HL-60 (cell line): ENCODE measurements around the gene SMARCB1.
A peak's percentile ranks its signal among the peaks of the same experiment; 100 is the strongest.

Experiments
- DNase-seq, 2 experiments: peaks; one replicate each; pipeline ENCODE4 v3.0.0-alpha.2; 2010 to 2020; ENCODE audit warnings: low read depth in 1 of 2, low spot score in 1 of 2
- H3K27ac ChIP-seq: fragments of 250-450 bp; sonication (Bioruptor Pico); replicated peaks from 2 replicates; pipeline ENCODE4 v1.5.1; 2020; ENCODE audit warnings: mild to moderate bottlenecking, moderate library complexity
- H3K27me3 ChIP-seq: fragments of 250-450 bp; sonication (Bioruptor Pico); 2 replicates; pipeline ENCODE4 v1.5.1; 2021; ENCODE audit warnings: mild to moderate bottlenecking, moderate library complexity; ENCODE audit not compliant: insufficient read depth, poor library complexity, severe bottlenecking
- H3K4me3 ChIP-seq: replicated peaks from 2 replicates; pipeline ENCODE4 v1.5.1; 2011; ENCODE audit warnings: mild to moderate bottlenecking, control low read depth, low read length; ENCODE audit not compliant: insufficient read depth
- GABPA ChIP-seq: IDR thresholded peaks from 2 replicates; pipeline ENCODE4 v1.6.1; 2012; ENCODE audit warnings: low read depth
- POLR2AphosphoS5 ChIP-seq: IDR thresholded peaks from 2 replicates; pipeline ENCODE4 v1.6.1; 2012; ENCODE audit warnings: low read depth
- REST ChIP-seq: IDR thresholded peaks from 2 replicates; pipeline ENCODE4 v1.6.1; 2012; ENCODE audit warnings: low read depth; ENCODE audit not compliant: insufficient replicate concordance
- SPI1 ChIP-seq: IDR thresholded peaks from 2 replicates; pipeline ENCODE4 v1.6.1; 2012; ENCODE audit warnings: low read depth, mild to moderate bottlenecking, borderline replicate concordance
- TF ChIP-seq, protein P1 (sequence below): IDR thresholded peaks from one replicate; pipeline ENCODE4 v1.5.1; 2011; ENCODE audit warnings: low read length, control low read depth, inconsistent platforms; ENCODE audit not compliant: insufficient read depth

Gene SMARCB1

GRCh38 chr22:23847991-23848864 lies 61.5 kb downstream of the SMARCB1 start:
- no peak overlapping the region for H3K4me3 ChIP-seq
- TF ChIP-seq SPI1 (no peak), REST (no peak), GABPA (no peak), POLR2AphosphoS5 (no peak)
- TF ChIP-seq, protein P1, sequence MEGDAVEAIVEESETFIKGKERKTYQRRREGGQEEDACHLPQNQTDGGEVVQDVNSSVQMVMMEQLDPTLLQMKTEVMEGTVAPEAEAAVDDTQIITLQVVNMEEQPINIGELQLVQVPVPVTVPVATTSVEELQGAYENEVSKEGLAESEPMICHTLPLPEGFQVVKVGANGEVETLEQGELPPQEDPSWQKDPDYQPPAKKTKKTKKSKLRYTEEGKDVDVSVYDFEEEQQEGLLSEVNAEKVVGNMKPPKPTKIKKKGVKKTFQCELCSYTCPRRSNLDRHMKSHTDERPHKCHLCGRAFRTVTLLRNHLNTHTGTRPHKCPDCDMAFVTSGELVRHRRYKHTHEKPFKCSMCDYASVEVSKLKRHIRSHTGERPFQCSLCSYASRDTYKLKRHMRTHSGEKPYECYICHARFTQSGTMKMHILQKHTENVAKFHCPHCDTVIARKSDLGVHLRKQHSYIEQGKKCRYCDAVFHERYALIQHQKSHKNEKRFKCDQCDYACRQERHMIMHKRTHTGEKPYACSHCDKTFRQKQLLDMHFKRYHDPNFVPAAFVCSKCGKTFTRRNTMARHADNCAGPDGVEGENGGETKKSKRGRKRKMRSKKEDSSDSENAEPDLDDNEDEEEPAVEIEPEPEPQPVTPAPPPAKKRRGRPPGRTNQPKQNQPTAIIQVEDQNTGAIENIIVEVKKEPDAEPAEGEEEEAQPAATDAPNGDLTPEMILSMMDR = no peak
- no peak for DNase-seq
- H3K27ac ChIP-seq = no peak overlapping the region
- no peaks in the 10 kb centered on the region for H3K27me3 ChIP-seq

DNA sequence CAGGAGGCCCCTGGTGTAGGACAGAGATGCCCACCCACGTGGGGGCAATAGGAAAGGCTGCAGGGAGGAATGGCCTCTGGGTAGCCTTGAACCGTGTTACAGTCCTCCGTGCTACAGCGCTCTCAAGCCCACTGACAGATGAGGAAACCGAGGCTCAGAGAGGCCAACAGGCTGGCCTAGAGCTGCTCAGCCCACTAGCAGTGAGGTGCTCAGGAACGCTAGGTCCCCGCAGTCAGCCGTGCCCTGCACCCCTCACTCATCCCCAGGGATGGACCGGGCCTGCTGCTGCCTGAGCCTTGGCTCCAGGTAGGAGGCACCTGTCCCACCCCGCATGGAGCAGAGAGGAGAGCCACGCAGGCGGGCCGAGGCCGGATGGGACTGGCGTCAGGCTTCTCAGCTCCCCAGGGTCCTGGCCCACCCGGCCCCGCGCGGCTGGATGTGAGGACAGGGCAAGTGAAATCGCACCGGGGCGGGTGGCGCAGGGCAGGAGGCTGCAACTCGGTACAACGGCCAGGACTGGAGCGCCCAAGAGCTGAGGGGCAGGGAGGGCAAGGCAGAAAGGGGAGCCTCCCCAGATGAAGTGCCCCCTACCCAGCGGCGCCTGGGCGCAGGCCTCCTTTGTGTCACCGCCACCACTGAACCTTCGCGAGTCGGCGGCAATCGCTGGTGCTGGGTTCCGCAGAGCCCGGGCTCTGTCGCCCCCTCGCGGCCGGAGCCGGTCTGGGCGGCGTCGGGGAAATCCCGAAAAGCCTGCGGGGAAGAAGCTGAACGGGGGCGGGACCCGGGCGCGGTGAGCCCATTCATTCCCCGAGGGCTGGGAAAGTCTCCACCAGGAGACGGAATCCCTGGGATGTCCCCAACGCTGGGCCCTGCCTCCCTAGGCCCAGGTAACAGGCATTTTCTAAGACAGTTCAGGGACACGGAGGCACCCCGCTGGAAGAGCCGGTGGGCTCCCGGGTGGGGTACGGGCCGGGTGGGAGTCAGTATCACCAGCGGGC lies 62.5 kb downstream of the SMARCB1 start:
- Histone ChIP-seq H3K4me3 (no peak overlapping the region), H3K27me3 (no peaks in the 10 kb centered on the region), H3K27ac (no peak overlapping the region)
- no peak for TF ChIP-seq GABPA
- TF ChIP-seq, protein P1 = peak; percentile 69
- peak in 1 of 2 experiments; percentile 71 for DNase-seq

DNA sequence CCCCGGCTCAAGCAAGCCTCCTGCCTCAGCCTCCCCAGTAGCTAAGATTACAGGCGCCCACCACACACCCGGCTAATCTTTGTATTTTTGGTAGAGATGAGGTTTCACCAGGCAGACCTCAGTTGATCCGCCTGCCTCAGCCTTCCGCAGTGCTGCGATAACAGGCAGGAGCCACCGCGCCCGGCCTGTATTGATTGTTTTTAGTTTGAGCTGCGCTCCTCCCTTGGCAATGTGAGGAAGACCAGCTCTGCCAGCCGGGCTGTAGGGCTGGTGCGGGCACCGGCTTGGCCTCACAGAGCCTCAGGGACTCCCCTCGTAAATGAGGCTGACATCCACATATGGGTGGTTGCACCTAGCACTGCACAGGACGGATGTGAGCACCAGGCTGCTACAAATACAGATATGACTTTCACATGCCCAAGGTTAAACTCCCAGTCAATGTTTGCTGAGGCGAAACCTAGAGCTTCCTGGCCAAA lies 63.4 kb downstream of the SMARCB1 start:
- TF ChIP-seq POLR2AphosphoS5 (no peak), REST (no peak), SPI1 (no peak), GABPA (no peak)
- TF ChIP-seq, protein P1 = no peak
- no peak overlapping the region for H3K27ac ChIP-seq
- no peak overlapping the region for H3K4me3 ChIP-seq
- H3K27me3 ChIP-seq = no peaks in the 10 kb centered on the region
- no peak for DNase-seq
